Effector memory CD4-positive, alpha-beta T cell (primary cell): ENCODE results near the gene PPP2R5D.

Source experiments
- DNase-seq, 3 donors: peaks; one replicate each; pipeline ENCODE4 v3.0.0-alpha.2; 2020
- H3K27ac ChIP-seq: 2 replicates; pipeline ENCODE4 v1.7.0; 2013; ENCODE audit warnings: mild to moderate bottlenecking, low read length, moderate library complexity; ENCODE audit not compliant: insufficient read depth, poor library complexity, severe bottlenecking
- H3K27me3 ChIP-seq: replicated peaks from 2 replicates; pipeline ENCODE4 v1.7.0; 2013; ENCODE audit warnings: mild to moderate bottlenecking, low read length; ENCODE audit not compliant: insufficient read depth, control insufficient read depth, poor library complexity, severe bottlenecking
- H3K36me3 ChIP-seq: 2 replicates; pipeline ENCODE4 v1.7.0; 2013; ENCODE audit warnings: mild to moderate bottlenecking, low read length, moderate library complexity; ENCODE audit not compliant: control insufficient read depth, insufficient read depth
- H3K4me1 ChIP-seq: 2 replicates; pipeline ENCODE4 v1.7.0; 2013; ENCODE audit warnings: low read length, mild to moderate bottlenecking; ENCODE audit not compliant: control insufficient read depth, insufficient read depth, poor library complexity, severe bottlenecking
- H3K4me3 ChIP-seq: 2 replicates; pipeline ENCODE4 v1.7.0; 2013; ENCODE audit warnings: low read length, low read depth, mild to moderate bottlenecking; ENCODE audit not compliant: insufficient read depth, poor library complexity, severe bottlenecking
- H3K9me3 ChIP-seq: 2 replicates; pipeline ENCODE4 v1.7.0; 2013; ENCODE audit warnings: mild to moderate bottlenecking, low read length, moderate library complexity; ENCODE audit not compliant: control insufficient read depth

Gene PPP2R5D

DNA sequence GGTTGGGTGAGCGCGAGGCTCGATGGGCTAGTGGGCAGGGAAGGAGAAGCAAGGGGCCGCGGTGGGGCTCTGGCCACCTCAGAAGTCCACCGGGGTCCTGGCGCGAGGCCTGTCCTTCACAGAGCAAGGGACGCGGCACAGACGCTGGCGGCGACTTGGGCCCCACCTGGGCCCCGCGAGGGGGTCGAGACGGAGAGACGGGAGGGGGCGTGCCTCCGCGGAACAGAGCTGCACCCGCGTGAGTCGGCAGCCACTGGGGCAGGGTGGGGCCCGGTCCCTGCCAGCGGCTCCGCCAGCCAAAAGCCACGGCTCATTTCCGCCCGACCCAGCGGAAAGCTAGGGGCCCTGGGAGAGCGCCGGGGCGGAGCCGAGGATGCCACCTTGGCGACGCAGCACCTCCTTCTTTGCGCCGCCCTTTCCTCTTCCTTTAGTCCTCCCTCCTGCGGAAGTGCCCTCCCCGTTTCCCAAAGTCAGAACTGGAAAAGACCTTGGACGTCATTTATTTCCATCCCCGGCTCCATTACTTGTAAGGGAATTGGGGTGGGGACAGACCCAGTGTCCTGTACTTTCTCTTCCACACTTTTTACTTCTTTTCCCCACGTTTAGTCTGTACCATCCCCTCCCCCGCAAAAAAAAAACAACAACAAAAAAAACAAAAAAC is 69.3 kb downstream of the PPP2R5D start, which contains the start of gene CUL7:
Gene CUL7 (minus strand): TSS at position 307 of the 661 bp plus-strand sequence. CDS start 1,063 bp downstream, outside the sequence.
- Histone ChIP-seq H3K27ac (peak within 1 kb of the TSS; percentile 79), H3K9me3 (no peaks in the 10 kb centered on the region), H3K4me3 (peak within 1 kb of the TSS; percentile 71), H3K27me3 (no peaks in the 10 kb centered on the region), H3K36me3 (peaks cover 23% of the 10 kb centered on the region), H3K4me1 (peaks cover 23% of the 10 kb centered on the region)
- peak; percentile 79 to 84 (median 82) for DNase-seq

DNA sequence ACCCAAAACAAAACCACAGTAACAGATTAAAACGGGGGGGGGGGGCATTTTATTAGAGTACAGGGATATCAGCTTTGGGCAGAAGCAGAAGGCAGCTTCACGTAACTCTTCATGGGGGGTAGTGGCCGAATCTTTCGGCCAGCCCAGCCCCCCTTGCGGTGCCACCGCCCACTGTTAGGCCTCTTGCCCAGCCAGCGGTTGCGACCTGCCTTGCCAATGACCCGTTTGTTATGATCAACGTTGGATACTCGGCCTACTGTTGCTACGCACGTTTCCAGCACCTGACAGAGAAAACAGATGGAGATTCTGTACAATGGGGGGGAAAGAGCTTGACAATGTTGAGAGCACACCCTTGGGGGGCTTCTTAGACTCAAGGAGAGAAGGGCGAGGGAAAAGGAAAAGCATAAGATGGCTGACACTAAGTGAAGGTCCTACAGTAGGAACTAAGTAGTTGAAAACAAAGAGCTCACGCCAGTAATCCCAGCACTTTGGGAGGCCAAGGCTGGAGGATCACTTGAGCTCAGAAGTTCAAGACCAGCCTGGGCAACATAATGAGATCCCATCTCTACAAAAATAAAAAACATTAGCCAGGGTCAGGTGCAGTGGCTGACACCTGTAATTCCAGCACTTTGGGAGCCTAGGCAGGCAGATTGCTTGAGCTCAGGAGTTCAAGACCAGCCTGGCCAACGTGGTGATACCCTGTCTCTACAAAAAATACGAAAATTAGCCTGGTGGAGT is 70.0 kb downstream of the PPP2R5D start:
- H3K36me3 ChIP-seq = peaks cover 18% of the 10 kb centered on the region
- H3K27ac ChIP-seq = peak overlapping the region; percentile 79
- DNase-seq = no peak
- no peaks in the 10 kb centered on the region for H3K27me3 ChIP-seq
- H3K4me1 ChIP-seq = peaks cover 28% of the 10 kb centered on the region
- H3K4me3 ChIP-seq = peak overlapping the region; percentile 71
- H3K9me3 ChIP-seq = no peaks in the 10 kb centered on the region

DNA sequence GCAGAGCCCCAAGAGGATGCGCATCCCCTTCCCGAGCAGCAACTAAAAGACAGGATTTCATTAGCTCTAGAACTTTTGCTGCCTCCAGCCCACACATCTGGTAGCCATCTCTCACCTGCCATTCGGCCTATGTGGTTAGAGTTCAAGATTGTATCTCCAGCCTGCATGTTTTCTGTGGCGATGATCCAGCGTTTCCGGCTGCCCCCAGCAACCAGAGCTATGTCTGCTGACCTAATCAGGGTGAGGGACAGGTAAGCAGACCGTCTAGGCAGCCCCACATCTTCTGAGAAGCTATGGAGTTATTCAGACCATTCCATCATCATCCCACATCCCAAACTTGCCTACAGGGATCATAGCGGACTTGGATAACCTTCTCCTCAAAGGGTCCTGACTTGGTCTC is 71.6 kb downstream of the PPP2R5D start:
- H3K27ac ChIP-seq = no peak overlapping the region

DNA sequence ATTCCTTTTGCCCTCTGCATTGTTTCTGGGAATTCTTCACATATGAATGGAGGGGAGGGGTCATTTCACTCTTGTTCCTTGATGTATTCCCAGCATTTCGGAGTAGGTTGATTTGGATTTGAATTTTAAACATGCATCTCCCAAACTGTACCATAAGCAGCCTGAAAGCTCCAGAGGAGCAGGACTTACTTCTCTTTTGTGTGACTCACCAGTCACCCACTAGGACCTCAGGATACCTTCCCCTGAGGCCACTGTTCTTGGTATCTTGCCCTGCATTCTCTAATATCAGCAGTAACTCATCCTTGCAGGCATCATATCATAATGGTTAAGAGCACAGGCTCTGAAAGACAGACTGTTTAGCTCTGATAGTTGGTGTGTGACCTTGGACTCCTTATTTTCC is 74.2 kb downstream of the PPP2R5D start:
- peak overlapping the region; percentile 97 for H3K4me3 ChIP-seq
- peaks cover 26% of the 10 kb centered on the region for H3K4me1 ChIP-seq
- no peaks in the 10 kb centered on the region for H3K27me3 ChIP-seq
- no peaks in the 10 kb centered on the region for H3K9me3 ChIP-seq
- H3K27ac ChIP-seq = peak overlapping the region; percentile 89
- no peak for DNase-seq
- H3K36me3 ChIP-seq = peaks cover 17% of the 10 kb centered on the region

More for the DNA sequence above, 71.6 kb downstream of the PPP2R5D start:
- no peak overlapping the region for H3K4me3 ChIP-seq
- peaks cover 37% of the 10 kb centered on the region for H3K4me1 ChIP-seq
- no peaks in the 10 kb centered on the region for H3K27me3 ChIP-seq
- H3K36me3 ChIP-seq = peaks cover 12% of the 10 kb centered on the region
- no peaks in the 10 kb centered on the region for H3K9me3 ChIP-seq
- DNase-seq = no peak

DNA sequence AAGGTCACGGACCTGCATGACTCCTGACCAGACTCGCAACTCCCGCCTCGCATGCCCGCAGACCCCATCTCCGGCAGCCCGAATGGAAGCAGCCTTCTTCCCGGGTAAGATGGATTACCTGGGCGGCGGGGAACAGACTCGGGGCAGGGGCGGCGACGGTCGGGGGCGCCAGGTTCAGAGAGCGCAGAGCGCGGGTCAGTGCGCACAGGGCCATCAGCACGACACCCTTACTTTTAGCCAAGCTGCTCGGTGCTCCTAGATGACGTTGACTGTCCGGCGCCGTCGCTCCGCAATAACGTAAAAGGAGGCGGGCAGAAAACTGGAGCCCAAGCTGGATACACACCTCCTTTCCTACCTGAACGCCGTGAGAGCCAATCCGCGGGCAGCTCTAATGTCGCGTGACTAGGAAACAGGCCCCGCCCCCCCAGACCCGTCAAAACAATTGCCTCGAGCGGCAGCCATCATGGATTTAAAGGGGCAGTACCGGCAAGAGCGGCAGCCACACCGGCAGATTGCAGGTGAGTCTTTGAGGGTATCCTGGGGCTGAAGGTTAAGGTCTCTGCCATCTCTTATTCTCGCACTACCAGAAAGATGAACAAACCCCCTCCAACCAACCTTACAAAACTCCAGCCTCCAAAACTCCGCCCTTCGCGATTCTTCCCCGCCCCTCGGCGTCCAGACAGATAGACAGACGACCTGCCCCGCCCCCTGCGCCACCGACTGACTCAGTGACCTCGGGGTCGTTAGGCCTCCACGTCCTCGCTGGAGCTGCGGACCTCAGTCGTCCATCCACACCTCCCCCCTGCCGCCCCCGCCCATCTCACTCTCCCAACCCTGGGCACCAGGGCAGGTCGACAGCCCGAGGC is 75.0 kb downstream of the PPP2R5D start, which contains the start of the genes KLC4 and MRPL2:
Gene KLC4 (plus strand): TSS at position 464 of the 866 bp plus-strand sequence. CDS start 1,705 bp downstream, outside the sequence.
Gene MRPL2 (minus strand): TSS at position 267 of the 866 bp plus-strand sequence. CDS start 53 bp downstream, at position 214.
- Histone ChIP-seq H3K27ac (peak within 1 kb of the TSS; percentile 89), H3K36me3 (peaks cover 17% of the 10 kb centered on the region), H3K4me1 (peaks cover 22% of the 10 kb centered on the region), H3K4me3 (peak within 1 kb of the TSS; percentile 97), H3K9me3 (no peaks in the 10 kb centered on the region), H3K27me3 (no peaks in the 10 kb centered on the region)
- peak; percentile 93 to 98 (median 96) for DNase-seq

DNA sequence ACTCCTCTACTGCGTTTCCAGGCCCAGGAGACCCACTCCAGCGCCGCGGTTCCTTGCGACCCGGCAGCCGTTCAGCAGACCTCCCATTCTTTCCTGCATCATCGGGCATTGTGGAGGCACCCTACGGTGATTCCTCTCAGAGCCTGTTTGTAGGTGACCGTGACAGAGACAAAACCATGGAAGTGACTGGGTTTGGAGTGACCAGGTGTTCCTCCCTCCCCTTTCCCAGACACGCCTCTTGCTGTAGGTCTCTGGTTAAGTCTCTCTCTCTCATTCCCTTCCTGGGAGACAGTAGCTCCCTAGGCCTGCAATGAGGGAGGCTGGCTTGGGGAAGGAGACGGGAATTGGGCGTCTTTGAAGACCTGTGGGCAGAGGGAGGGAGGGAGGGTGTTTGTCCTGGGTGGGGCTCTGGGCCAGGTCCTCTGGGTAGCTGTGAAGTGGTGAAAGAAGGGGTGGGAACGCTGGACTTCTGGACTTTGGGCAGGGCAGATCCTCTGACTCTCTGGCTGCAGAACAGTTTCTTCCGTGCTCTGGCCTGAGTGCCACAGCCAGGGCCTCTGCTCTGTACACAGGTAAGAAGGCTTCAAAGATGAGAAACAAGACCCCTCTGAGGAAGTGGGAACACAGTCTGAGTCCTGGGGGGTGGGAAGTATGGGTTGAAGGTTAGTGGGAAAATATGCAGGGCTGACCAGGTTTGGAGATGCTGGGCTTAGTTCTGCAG is 75.8 kb downstream of the PPP2R5D start:
- Histone ChIP-seq H3K27ac (peak overlapping the region; percentile 89), H3K36me3 (peaks cover 17% of the 10 kb centered on the region)
- no peak for DNase-seq

DNA sequence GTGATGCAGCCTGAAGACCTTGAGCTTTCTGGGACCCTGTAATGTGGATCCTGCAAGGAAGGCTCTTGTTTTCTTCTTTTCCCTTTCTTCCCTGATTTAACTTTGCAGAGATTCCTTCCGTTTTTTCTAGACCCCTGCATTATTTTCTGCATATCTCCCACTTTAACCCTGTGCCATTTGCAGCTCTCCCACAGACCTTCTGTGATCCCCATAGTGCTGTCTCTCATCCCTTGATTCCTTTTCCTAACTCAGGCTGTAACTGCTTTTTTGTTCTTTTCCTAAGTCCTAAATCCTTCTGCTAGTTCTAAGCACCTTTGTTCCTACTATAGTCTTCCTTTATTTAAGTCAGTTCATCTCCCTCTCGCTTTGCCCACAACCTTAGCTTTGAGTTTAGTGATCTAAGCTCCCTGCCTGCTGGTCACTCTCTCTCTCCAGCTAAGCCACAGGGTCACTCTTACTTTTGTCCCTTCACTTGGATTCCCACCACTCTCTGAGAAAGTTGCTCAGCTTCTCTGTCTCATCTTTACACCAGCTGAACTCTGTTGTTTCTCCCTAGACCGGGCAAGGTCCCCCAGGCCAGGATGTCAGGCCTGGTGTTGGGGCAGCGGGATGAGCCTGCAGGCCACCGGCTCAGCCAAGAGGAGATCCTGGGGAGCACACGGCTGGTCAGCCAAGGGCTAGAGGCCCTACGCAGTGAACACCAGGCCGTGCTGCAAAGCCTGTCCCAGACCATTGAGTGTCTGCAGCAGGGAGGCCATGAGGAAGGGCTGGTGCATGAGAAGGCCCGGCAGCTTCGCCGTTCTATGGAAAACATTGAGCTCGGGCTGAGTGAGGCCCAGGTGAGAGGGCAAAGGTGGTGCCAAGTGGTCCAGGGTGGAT is 76.6 kb downstream of the PPP2R5D start:
- Histone ChIP-seq H3K27me3 (no peaks in the 10 kb centered on the region), H3K4me1 (peaks cover 22% of the 10 kb centered on the region), H3K9me3 (no peaks in the 10 kb centered on the region), H3K27ac (no peak overlapping the region), H3K4me3 (no peak overlapping the region), H3K36me3 (peaks cover 15% of the 10 kb centered on the region)
- DNase-seq = no peak

More for the DNA sequence above, 75.8 kb downstream of the PPP2R5D start:
- Histone ChIP-seq H3K4me1 (peaks cover 22% of the 10 kb centered on the region), H3K27me3 (no peaks in the 10 kb centered on the region), H3K4me3 (peak overlapping the region; percentile 97), H3K9me3 (no peaks in the 10 kb centered on the region)

DNA sequence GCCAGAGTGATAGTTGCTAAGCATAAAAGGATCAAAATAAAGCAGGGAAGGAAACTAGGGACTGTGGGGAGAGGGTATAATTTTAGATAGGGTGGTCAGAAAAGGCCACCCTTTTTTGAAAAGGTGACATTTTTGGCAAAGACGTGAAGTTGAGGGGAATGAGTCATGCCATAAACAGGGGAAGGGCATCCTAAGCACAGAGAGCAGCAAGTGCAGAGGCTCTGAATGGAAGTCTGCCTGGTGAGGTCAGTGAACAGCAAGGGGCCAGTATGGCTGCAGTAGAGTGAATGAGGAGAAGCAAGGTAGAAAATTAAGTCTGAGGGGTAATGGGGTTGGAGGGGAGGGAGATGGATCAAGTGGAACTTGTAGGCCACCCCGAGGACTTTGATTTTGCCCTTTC is 77.5 kb downstream of the PPP2R5D start:
- H3K4me1 ChIP-seq = peaks cover 22% of the 10 kb centered on the region
- no peak overlapping the region for H3K27ac ChIP-seq
- no peaks in the 10 kb centered on the region for H3K27me3 ChIP-seq
- H3K9me3 ChIP-seq = no peaks in the 10 kb centered on the region
- peaks cover 11% of the 10 kb centered on the region for H3K36me3 ChIP-seq
- H3K4me3 ChIP-seq = no peak overlapping the region
- no peak for DNase-seq
